ENCODE data around the gene NPHP4.
A peak's percentile ranks its signal among the peaks of the same experiment; 100 is the strongest.

Gene NPHP4

DNA sequence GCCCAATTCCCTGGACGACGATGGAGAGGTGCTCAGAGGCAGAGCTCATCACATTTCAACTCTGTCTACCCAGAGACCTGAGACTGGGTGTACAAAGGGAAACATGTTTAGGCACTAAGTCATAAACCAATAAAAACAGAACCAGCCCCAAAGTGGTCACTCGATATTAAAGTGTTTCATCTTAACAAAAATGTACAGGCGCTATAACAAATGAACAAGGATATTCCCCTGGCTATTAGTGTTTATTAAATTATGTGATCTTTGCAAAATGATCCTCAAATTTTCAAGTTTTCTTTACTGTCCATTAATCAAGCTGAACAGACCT lies 43.6 kb downstream of the NPHP4 start:
- no peak for DNase-seq

DNA sequence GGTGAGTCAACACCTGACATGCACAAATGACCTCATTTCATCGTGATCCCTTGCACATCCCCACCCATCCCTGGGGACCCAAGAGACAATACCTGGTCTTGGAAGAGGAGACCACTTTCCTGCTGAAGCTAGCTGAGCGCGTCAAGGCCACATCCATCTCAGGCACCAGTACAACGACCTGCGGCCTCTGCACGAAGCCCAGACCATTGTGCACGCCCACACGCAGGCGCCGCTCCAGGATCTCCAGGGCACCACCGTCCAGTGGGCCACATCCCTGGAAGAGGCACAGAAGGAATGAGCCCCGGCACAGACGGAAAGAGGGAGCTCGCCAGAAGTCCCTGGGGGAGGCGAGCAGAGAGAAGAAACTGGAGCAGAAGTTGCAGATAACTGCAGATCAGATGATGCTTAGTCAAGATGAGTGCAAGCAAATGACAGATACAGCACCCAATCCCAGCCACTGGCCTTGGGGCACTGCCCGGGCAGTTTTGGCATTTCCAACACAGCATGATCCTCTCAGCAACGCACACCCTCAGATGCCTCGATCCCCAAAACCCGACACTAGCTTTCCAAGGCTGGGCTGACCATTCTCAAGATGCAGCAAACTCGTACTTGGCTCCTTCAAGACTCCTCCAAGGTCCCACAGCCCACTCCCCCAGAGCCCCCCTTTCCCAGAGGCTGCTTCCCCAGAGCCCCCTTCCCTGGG lies 44.1 kb downstream of the NPHP4 start:
- no peak for DNase-seq

DNA sequence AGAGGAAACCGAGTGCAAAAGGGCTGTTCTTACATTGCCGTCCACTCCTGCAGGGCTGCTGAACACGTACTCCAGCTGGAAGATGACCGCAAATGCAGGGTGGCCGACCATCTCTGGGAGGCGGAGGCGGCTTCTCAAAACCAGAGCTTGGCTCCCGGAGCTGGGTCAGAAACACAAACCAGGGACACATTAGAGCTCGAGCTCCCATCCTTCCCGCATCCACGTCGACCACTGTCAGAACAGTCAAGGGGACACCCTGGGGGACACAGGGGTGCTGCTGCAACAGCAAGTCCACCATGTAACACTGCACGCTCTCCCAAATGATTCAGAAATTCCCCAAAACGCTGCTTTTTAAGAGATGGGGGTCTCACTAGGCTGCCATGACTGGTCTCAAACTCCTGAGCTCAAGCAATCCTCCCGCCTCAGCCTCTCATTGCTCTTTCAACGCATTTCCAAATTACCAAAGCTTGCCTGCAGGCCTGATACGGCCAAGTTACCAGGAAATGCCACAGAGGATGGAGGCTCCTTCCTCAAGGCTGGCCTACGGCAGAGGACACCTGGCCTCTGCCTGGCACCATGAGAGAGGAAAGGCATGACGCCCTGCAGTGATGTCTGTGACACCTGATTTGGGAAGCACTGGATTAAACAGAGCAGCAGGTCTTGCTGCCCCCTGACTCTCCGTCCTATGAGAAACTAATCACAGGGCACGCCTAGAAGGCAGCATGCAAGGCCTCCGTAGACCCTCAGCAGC lies 45.0 kb downstream of the NPHP4 start:
- no peak for DNase-seq

DNA sequence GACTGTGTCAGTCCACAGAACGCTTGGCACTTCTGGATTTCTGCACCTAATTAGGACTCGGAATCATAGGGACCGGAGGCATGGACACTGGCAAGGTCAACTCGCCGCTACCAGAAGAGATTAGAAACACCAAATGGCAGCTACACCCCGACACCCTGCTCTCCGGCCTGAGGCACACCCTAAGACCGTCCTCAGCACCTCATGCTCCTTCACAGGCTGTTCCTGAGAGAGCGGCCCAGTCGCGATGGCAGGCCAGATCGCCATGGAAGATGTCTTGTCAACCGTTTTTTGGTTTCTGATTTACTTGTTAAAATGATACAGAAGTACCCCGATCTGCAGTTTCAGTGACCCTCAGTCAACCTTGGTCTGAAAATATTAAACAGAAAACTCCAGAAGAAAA lies 46.8 kb downstream of the NPHP4 start:
- DNase-seq: no peak

DNA sequence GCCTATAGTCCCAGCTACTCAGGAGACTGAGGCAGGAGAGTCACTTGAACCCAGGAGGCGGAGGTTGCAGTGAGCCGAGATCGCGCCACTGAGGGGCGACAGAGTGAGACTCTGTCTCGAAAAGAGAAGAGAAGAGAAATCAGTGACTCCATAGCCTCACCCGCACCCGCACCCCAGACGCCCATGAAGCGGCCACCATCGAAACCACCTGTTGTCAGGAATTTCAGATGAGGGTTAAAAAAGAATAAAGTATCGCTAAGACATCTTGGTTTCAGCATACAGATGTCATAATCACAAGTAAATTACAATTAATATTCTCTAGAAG lies 47.4 kb downstream of the NPHP4 start:
- no peak for DNase-seq

DNA sequence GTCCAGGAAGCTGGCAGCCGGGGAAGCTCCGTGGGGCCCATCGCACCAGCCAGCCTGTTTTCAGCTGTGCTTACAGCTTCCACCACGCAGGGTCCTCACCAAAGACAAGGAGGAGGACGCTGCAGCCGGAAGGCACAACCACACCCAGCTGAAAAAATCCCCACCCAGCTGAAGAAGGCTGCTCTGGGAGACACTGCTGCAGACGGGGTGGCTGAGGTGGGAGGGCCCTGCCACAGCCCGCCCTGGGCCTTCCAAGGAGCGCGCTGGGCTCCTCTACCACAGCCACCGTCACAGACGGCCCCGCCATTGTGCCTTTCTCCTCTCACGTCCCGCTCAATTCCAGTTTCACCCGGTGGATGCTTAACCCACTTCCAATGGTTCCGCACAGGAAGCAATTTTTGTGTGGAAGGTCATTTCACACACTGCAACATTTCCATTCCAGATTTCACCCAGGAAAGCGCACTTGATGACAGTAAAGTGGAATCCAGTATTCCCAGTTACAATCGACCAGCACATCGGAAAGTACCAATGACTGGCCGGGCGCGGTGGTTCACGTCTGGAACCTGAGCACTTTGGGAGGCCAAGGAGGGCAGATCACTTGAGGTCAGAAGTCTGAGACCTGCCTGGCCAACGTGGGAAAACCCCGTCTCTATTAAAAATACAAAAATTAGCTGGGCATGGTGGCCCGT lies 47.9 kb downstream of the NPHP4 start:
- no peak for DNase-seq

DNA sequence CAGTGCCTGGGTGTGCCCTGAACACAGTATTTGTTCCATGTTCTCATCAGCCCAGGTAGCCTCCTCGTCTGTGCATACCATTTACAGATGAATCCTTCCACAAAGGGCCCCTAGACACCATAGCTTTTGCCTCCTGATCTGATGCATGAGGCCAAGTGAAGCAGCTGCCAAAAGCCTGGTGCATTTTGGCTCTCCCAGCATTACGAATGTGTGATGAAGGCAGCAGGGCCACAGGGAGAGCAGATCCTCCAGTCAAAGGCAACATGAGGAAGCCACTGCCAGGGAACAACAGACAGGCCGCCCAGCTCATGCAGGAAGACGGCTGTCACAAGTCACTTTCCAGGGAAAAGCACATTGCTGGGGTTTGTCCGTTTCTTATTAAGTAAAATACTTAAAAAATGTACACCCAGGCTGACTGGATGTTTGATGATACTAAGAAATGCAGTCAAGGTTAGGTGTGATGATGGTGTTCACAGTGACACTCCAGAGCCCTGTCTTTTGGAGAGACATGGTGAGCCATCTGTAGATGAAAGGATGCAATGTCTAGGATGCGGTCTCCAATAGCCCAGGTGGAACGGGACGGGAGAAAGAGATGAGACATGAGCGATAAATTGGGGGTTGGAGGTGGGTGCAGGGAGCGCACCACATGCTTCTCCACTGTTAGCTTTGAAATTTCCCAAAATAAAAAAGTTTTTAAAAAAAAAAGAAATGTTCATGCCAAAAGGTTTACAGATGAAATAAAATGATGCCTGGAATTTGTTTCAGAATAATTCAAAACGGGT lies 48.7 kb downstream of the NPHP4 start:
- no peak for DNase-seq

DNA sequence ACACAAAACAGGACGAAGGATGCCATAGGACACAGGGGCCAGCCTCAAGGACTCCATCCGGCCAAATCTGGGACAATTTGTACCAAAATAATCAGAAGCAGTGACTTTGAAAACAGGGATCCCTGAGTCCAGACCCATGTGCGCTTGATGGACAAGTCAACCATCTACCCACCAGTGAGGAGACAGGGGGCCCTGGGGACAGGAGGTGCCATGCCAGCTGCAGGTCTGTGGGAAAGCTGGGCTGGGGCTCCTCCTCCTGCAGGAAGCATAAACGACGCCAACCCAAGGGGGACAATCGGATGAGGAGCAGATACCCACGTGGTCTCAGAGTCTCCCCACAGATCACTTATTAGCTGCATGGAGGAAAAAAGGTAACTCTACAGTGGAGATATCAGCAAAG lies 50.6 kb downstream of the NPHP4 start:
- no peak for DNase-seq

DNA sequence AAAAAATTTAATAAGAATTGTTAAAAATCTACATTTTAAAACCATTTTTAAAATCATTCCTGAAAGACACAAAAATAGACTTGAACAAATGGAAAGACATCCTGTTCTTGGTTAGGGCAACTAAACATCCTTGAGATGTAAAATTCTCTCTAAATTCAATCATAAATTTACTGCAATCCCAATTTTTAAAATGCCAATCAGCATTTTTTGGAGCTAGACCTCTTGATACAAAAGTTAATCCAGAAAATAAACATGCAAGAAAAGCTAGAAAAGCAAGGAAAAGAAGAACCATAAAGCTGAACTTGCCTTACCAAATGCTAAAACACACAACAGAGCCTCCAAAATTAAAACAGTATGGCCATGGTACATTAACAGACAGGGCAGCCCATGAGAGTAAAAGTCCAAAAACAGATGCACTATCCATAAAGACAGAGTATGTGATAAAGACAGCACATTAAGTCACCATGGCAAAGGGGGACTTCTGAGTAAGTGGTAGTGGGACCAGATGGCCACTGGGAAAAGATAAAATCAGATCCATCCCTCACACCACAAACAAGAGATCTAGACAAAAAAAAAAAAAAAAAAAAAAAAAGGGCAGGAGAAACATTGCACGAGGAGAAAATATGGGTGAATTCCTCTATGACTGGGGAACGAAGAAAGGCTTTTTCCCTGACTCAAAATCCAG lies 51.4 kb downstream of the NPHP4 start:
- no peak for DNase-seq

DNA sequence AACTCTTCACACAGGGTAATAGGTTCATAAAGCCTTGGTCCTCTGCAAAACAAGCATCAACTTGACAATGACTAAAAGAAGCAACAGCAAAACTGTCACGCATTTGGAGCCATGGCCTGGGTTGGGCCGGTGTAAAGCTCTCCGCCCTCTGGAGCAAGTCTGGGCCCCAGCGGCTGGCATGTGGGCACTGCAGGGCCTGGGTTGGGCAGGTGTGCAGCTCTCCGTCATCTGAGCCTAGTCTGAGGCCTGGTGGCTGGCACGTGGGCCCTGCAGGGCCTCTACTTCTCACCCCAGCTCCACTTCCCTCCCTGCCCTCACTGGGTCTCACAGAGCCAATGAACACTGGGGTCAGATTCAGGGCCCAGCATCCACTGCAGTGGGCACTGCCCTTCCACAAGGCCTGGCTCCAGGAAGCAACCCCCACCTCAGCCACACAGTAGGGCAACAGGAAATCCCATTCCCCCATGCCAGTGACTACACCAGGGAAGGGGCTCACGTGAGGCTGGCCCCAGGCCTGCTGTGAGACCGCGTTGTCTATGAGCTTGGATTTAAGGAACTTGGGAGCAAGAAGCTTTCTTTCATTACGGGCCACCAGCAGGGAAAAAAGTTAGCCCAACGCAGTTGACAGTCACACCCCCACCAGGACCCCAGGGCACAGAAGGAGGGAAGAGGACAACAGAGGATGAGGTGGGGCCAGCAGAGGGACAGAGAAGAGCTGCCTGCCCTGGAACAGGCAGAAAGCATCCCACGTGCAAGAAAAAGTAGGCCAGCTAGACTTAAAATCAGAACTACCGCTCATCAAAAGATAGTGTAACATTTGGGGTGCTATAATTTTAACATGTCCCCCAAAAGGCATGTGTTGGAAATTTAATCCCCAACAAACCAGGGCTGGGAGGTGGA lies 52.7 kb downstream of the NPHP4 start:
- DNase-seq: no peak

DNA sequence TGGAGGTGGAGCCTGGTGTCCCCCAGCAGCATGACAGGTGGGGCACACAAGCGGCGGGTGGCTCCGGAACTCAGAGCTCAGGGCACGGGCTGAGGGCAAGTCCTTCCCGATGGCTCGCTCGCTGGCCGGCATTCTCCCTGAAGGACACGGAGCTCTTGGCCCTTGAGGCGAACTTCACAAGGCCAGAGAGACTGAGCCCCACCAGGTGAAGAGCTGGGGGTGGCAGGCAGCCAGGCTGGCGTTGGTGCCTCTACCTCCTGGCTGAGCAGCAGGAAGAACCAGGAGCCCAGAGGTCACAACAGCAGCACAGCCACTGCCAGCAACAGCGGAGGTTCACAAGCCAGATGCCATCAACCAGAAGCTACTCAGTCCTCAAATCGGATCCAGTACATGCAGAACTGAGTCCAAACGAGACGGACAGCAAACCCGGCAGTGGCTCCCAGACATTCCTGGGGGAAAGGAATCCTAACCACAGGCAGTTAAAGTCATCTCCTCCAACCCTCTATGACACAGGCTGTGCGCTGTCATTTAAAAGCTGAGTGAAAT lies 54.1 kb downstream of the NPHP4 start:
- DNase-seq: peak; percentile 88

DNA sequence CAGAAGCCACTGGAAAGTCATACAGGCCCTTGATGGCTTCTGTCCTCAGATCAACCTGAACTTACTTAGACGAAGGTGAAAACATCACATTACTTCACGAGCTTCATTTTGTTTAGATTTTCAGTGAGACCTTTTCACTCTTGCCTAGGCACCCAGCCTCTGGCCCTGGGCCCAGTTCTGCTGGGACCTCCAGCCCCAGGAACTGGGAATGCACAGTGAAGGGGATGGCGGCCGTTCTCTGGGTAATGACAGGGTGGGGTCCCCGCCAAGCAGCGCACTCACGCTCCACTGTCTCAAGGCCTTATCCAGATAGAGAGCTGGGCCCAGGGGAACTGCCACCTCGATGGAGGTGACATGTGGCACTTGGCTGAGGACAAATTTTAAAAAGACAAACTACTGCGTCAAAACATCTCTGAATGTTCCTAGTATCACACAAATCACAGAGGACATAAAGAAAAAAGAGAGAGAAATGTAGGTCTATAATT lies 54.8 kb downstream of the NPHP4 start:
- DNase-seq: no peak

DNA sequence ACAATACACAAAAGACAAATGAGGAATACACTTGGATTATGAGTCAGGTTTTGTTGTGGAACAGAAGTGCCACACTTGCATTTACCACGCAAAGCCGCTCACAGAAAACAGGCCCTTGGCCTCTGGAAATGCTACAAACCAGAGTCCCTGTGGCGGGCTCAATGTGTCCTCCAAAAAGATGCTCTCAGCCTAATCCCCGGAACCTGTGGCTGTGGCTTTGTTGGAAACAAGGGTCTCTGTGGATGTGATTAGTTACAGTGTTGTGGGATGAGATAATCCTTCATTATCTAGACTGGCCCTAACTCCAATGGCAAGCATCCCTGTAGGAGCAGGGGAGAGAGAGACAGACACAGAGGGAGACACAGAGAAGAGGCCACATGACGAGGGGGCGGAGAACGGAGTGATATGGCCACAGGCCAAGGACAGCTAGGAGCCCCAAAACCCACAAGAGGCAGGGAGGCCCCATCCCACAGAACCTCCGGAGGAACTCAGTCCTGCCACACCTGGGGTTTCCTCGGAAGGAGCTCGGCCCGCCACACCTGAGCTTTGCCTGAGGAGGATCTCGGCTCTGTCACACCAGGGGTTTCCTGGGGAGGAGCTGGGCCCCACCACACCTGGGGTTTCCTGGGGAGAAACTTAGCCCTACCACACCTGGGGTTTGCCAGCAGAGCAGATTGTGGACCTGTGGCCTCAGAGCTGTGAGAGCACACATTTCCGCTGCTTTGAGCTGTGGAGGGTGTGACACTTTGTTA lies 55.4 kb downstream of the NPHP4 start:
- DNase-seq: no peak

DNA sequence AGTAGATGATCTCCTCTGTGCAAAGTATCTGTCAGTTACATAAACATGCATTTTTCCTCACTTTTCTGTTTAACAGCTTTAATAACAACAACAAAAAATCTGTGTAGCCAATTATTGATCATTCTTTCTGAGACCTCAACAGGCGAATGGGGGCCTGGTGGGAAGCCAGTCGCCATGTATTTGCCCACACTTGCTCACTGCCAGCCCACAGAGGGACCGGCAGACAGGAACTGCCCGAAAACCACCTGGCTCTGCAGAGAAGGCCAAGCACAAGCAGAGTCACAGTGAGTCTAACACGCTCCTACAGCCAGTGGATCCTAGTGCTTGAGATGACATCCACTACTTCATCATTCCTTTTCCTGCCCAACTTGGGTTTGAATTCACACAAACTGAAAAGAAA lies 56.1 kb downstream of the NPHP4 start:
- no peak for DNase-seq

DNA sequence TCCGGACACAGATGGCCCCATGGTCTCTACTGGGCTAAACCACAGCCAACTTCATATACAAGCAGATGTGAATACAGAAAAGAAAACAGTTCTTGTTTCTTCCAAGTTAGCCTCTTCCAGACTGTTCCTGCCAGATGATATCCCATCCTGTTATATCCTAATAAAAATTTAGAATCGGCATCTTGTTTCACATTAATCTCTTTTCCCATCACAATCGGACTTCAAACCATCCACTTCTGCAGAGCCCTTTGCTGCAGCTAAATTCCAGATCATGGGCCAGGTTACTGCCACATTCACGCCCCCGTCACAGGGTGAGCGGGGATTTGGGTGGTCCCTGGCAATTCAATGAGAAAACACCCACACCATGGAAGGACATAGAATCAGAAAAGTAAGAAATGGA lies 57.2 kb downstream of the NPHP4 start:
- DNase-seq: no peak

DNA sequence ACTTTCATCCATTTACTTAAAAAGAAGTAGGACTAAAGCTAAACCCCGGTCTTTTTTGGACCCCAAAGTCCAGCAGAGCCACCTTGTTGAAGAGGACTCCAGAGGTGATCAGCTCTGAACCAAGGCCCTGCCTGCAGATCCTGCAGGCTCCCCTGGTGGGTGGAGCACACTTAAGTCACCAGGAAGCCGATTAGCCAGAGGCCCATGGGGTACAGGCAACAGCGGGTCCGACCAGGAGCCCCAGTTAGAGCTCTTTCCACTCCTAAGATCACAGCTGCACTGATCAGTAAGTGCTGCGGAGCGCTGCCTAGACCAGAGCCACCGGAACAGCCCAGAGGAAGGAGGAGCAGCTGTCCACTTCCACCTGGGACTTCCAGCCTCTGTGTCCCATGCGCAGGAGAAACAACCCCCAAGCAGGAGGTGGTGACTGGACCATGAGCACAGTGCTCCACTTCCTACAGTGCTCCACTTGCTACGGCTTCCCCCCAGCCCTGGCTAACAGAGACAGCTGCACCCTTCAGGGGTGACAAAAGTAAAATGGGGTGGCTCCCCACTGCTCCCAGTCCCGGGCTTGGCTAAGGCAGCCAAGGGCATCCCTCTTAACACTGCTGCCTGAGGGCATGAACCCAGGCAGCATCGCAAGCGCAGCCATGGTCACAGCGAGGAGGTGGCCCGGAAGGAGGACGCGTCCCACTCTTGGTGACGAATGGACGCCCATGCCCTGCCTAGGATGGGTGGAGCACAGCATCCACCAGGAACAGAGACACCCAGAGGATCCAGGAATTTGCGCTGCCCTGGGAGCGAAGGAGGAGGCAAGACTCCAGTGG lies 58.0 kb downstream of the NPHP4 start:
- DNase-seq: no peak

DNA sequence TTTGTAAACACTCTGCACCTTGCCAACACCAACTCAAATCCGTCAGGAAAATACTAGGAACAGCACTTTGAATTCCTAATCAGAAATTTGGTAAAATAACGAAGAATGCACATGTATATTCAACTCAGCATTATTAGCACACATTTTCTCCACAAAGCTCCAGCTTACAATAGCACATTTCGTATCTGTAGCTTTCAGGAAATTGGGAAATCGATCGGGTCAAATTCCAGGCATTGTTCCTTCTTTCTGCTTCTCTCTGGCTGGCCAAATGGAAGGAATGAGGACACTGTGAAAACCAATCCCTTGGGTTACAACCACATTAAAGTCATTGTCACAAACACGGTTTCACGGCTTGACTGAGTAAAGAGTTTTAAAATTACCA lies 58.6 kb downstream of the NPHP4 start:
- peak; percentile 36 for DNase-seq

DNA sequence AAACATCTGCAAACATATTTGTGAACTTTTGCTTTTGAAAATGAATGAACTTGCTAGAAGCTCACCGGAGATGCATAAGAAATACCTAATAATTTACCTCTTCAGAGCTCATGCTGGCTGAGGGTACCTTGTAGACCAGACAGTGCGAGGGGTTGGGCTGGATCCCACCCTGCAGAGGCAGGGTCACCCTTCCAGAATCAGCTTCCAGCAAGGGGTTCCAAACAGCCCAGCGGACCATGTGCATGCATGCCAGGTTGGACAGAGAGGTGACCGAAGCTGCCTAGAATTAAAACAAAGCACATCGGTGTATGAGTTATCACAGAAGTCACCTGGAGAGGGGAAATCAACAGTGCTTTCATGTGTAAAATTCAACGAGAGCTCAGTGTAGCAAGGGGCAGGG lies 59.2 kb downstream of the NPHP4 start:
- no peak for DNase-seq

DNA sequence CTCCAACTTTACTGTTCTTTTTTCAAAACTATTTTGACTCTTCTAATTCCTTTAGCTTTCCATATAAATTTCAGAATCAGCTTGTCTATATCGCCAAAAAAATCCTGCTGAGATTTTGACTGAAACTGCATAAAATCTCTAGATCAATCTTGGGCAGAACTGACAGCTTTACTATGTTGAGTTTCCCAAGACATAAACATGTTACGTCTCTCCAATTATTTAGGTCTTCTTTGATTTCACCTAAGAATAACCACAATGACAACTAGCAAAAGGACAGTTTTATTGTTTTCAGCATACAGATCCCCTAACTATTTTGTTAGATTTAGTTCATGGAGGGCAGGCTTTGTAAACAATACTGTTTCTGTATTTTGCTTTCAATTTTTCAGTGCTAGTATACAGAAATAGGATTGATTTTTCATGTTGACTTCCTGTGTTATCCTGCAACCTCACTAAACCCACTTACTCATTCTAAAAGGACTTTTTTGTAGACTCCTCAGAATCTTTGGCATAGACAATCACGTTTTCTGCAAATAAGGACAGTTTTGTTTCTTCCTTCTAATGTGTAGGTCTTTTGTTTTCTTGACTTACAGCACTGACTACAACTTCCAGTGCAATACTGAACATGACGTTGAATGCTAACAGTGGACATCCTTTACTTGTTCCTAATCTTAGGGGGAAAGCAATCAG lies 63.4 kb downstream of the NPHP4 start:
- DNase-seq: no peak
